GM12891 (cell line): Measurements from ENCODE around the gene UBQLN4.
A peak's percentile ranks its signal among the peaks of the same experiment; 100 is the strongest.

Source experiments
- DNase-seq: peaks from one replicate; pipeline ENCODE4 v3.0.0; 2011; ENCODE audit warnings: low spot score; ENCODE audit not compliant: insufficient read length
- FAIRE-seq: peaks from 2 replicates; lab custom pipeline; 2011; peaks lifted over from hg19 to GRCh38; lab: Jason Lieb, UNC
- PAX5 ChIP-seq: IDR thresholded peaks from 2 replicates; pipeline ENCODE4 v1.6.1; 2011; ENCODE audit warnings: low read length, moderate library complexity, mild to moderate bottlenecking; ENCODE audit not compliant: insufficient read depth, severe bottlenecking
- POLR2A ChIP-seq: IDR thresholded peaks from 2 replicates; pipeline ENCODE4 v1.6.1; 2011; ENCODE audit warnings: low read depth, low read length, control low read depth
- POLR2AphosphoS5 ChIP-seq: IDR thresholded peaks from 2 replicates; pipeline ENCODE4 v1.6.1; 2011; ENCODE audit warnings: low read depth, low read length, control low read depth
- POU2F2 ChIP-seq: IDR thresholded peaks from 2 replicates; pipeline ENCODE4 v1.6.1; 2011; ENCODE audit warnings: low read depth, mild to moderate bottlenecking, control low read depth, low read length, moderate library complexity
- SPI1 ChIP-seq: IDR thresholded peaks from 2 replicates; pipeline ENCODE4 v1.6.1; 2011; ENCODE audit warnings: low read depth, low read length, control low read depth
- TAF1 ChIP-seq: IDR thresholded peaks from 2 replicates; pipeline ENCODE4 v1.6.1; 2011; ENCODE audit warnings: low read depth, low read length, control low read depth

The UBQLN4 gene

DNA sequence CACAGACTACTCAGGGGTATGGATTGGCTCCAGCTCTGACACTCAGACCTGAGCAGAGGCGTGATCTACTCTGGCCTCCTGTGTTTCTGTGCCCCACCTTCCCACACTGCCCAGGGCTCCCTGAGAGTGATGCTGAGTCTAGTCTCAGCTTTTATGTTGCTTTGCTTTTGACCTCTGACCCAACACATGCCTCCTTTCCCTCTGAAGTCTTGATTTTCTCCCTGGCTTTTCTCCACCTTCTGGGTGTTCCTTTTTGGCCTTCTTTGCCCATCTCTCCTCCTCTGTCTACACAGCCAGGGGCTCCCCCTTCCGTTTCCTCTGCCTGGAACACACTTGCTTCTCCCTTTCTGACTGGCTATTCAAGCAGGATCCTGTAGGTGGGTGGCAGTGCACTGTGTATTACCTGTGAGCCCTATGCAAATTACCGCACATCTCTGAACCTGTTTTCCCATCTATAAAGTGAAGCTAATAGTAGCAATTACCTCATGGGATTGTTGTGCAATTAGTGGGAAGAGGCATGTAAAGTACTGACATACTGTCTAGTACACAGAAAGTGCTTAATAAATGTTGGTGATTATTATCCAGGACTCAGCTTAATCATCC, 42.4 kb upstream of the UBQLN4 start:
- TF ChIP-seq POU2F2, result 0 out of 2 replicates have a peak, but pooled peaks have one; percentile 14
- TF ChIP-seq POLR2AphosphoS5, result no peak
- no peak for TF ChIP-seq SPI1
- DNase-seq, result no peak
- FAIRE-seq, result no peak

DNA sequence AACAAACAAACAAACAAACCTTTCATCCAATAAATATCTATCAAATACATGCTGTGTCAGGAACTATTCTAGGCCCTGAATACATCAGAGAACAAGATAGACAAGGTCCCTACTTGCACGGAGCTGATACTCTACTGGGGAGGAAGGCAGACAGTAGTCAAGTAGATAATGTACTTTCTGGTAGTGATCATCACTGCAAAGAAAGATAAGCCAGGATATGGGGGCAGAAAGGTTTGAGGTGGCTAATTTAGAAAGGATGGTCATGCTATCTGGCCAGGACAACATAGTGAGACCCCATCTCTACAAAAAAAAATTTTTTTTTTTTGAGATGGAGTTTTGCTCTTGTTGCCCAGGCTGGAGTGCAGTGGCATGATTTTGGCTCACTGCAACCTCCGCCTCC, 38.0 kb upstream of the UBQLN4 start:
- FAIRE-seq, result no peak
- TF ChIP-seq POLR2AphosphoS5 (no peak), SPI1 (no peak), PAX5 (no peak), POU2F2 (no peak), TAF1 (no peak), POLR2A (no peak)
- no peak for DNase-seq

DNA sequence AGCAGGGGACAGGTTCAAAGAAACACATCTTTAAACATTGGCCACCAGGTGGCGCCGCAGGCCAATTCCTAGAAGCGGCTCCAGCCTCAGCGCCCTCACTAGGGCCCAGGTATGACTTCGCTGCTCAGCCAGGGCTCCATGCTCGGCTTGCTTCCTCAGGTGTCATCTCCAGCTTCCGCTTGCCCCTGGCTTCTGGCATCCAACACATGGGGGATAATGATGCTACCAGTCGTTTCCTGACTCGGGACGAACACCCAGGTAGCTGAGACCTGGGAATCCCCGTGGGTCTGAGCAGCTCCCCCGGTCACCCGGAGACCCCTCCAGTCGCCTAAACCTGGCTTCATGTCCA, 37.2 kb upstream of the UBQLN4 start:
- FAIRE-seq, result peak; percentile 80
- TF ChIP-seq PAX5 (no peak), POLR2AphosphoS5 (no peak), SPI1 (no peak), POU2F2 (no peak), POLR2A (no peak)
- DNase-seq, result peak; percentile 78

DNA sequence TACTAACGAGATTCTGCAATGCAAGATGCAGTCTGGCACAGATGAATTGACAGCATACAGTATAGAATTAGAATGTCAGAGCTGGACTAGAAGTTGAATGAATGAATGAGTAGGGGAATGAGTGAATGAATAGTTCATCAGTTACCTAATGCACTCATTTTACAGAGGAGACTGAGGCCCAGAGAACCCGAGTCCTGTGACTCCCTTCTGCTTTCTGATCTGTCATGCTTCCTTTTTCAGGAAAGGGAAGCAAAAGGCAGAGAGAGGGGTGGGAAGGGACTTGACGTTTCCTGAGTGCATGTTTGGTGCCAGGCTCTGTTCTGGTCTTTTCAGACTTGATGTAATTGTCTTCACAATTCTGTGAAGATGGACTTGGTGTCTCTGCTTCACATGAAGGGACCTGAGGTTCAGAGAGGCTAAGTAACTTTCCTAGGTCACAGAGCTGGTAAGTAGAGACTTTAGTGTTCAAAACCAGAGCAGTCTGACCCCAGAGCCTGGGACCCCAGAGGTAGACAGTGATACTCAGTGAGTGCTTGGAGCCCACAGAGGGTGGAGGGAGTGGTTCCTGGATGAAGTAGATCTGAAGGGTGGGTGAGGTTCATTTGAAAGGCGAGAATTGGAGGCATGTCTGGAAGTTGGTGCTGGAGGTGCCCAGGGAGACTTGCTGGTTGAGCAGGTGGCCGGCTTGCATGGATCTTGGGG, 36.7 kb upstream of the UBQLN4 start:
- DNase-seq (no peak), FAIRE-seq (no peak)
- no peak for TF ChIP-seq TAF1
- no peak for TF ChIP-seq POU2F2
- no peak for TF ChIP-seq POLR2A
- TF ChIP-seq PAX5, result no peak
- TF ChIP-seq SPI1, result no peak
- no peak for TF ChIP-seq POLR2AphosphoS5

DNA sequence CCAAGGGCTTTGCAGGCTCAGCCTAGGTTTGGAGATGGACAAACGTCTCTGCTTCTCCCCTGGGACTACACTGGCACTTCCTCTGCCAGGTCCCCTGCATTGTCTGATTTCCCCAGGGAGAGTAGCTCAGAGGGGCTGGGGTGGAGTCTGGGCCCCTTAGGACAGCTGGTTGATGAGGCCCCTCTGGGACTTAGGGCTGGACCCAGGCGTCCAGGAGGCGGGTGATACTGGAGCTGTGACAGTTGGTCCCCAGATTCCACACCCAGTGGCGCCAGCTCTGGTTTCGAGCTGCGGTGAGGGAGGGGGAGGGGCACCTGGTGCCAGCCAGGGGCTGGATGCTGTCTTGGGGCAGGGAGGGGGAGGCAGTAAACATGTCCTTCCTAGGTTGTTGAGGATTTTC, 36.1 kb upstream of the UBQLN4 start:
- DNase-seq, result no peak
- FAIRE-seq, result no peak

DNA sequence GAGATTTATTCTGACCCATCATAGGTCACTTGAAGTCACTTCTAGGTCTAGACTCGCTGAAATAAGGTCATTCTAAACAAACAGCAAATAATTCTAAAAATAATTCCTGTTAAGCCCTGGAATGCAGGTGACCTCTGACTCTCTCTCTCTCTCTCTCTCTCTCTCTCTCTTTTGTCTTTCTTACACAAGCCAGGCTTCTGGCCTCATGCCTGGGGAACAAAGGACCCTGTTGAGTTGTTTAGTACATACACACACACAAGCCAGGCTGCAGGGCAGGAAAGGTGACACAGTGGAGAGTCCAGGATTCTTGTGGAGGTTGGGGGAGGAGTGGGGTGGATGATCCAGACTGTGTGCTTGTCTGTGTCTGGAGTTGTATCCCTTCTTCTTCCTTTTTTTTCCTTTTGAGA, 32.7 kb upstream of the UBQLN4 start:
- FAIRE-seq, result no peak
- TF ChIP-seq SPI1 (no peak), POLR2AphosphoS5 (no peak), POU2F2 (no peak), TAF1 (no peak), PAX5 (no peak)
- DNase-seq, result no peak

More for the DNA sequence above, 36.1 kb upstream of the UBQLN4 start:
- TF ChIP-seq PAX5 (no peak), POLR2AphosphoS5 (no peak), SPI1 (no peak), TAF1 (no peak), POU2F2 (no peak), POLR2A (no peak)

DNA sequence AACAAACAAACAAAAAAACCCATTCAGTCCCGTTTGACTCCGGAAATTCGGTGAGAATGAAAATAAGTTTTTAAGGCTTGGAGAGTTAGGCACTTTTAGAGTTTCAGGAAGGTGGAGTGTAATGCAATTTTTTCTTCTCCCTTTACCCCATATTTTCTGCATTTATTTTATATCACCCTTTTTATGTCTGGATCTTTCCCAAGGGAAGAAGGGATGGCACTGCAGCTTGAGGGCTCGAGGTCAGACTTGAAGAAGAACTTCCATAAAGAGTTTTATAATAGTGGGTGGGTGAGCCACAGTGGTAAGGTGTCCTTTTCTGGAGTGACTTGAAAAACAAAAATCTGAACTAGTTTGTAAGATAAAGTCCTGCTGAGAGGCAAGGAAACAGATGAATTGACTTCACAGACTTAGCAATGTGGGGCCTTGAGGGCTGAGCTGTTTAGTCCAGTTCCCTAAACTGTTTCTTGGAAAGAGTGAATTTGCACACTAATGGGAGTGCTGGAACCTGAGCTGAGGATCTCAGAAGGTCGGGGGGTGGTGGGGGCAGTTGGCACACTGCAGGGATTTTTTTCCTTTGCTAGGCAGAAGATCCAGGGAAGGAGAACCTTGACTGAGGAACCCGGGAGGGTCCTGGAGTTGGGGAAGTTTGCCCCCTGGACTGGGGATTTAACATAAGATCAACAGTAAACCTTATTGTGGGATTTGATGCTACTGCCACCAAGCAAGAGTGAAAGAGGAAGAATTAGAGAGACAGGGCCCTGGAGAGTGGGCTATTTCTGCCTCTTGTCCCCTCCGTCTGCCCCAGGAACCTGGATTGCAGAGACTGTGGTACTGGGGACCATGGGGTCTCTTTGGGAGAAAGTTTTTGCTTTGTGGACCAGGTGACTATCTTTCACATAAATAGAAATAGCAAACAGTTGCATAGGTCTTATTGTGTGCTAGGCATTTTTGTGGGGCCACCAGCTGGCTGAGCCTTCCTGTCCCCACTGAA, 30.5 kb upstream of the UBQLN4 start:
- DNase-seq, result no peak
- TF ChIP-seq POLR2A, result no peak
- TF ChIP-seq PAX5, result no peak
- TF ChIP-seq TAF1, result no peak
- TF ChIP-seq POLR2AphosphoS5, result no peak
- no peak for TF ChIP-seq POU2F2
- TF ChIP-seq SPI1, result no peak
- FAIRE-seq, result no peak

DNA sequence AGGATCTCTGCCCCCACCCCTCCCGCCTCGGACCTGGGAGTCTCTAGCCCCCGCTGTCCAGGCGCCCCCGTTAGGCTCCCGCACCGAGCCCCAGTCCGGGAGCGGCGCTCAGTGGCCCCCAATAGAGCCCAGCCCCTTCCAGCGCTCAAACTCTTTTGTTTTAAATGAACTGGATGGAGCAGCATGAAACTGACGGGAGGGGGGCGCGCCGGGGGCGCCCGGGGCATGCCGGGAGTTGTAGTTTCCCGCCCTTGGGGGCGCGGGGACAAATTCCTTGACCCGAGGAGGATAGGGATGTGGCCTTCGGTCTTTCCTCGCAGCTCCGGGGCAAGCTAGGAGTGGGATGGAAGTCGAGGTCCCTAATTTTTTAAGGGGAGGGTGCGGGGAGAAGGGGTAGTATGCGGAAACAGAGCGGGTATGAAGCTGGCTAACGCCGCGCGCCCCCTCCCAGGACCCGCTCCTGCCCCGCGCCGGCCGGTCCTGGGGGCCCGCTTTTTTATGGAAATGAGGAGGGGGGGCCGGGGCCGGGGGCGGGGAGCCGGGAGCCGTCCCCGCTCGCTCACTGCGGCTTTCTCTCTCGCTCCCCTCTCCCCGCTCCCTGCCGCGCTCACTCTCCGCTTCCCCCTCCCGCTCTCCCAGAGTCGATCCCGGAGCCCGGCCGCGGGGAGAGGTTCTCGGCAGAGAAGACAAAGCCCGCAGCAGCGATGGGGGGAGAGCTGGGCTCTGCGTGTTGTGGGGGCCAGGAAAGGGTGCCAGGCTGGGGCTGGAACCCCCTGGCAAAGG, 28.9 kb upstream of the UBQLN4 start, which contains the start of gene MEX3A:
TSS of gene MEX3A (minus strand) at position 157 of the 783 bp plus-strand sequence. CDS start 467 bp downstream, outside the sequence.
- TF ChIP-seq POLR2AphosphoS5 (no peak), PAX5 (no peak), POU2F2 (no peak), POLR2A (no peak), SPI1 (no peak), TAF1 (no peak)
- no peak for FAIRE-seq
- peak; percentile 85 for DNase-seq

DNA sequence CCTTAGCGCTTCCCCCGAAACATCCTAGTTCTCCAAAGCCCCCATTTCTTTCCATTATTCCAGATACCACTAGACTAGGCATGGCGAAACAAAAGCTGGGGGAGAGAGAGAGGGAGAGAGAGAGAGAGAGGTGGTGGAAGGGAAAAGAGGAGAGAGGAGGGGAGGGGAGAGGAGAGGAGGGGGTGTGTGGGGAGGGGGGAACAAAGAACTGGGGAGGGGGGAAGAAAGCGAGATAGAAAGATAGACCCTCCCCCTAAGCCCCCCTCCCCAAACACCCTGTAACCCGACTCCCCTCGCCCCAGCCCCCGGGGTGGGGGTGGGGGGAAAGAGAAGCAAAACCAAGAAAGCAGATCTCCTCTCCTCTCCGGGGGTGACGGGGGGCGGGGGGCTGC, 28.3 kb upstream of the UBQLN4 start:
- no peak for FAIRE-seq
- TF ChIP-seq POU2F2, result no peak
- no peak for TF ChIP-seq PAX5
- TF ChIP-seq SPI1, result no peak
- TF ChIP-seq TAF1, result no peak
- TF ChIP-seq POLR2A, result no peak
- no peak for TF ChIP-seq POLR2AphosphoS5
- no peak for DNase-seq
